Measurements from ENCODE around the gene HOXA3. TPM values are rescaled to one million over a fixed set of nuclear protein-coding genes. Genes with fewer than 3 reads are reported as not detected.

HOXA3 gene
- total and polyA plus RNA-seq, 9 of the 15 experiments (the other 6 are each of a cell fraction or from before 2014, with no cell fraction given) = 0.04 to 0.13 TPM; not detected in 7

- TF ChIP-seq NONO (IDR thresholded peaks at IDR 0.05; ENCODE audit: low read depth in 2 of 2, low read length in 1 of 2) (no peak), ZNF766 (CRISPR knock-in tag; conservative IDR thresholded peaks at IDR 0.05) (peak; percentile 90), TCF3 (CRISPR knock-in tag; IDR thresholded peaks at IDR 0.05) (peak; percentile 69), PPARD (CRISPR knock-in tag; IDR thresholded peaks at IDR 0.05) (no peak), FUS (optimal IDR thresholded peaks at IDR 0.05; ENCODE audit: low read depth, low read length) (no peak), JUND (IDR thresholded peaks at IDR 0.05; ENCODE audit: borderline replicate concordance, low read depth, low read length) (0 out of 2 replicates have a peak, but pooled peaks have one; percentile 45), JUND (tag; IDR thresholded peaks at IDR 0.05; ENCODE audit: borderline replicate concordance, low read depth, low read length) (peak; percentile 54; the same call in 1 of the 3 replicates), ELF1 (tag; IDR thresholded peaks at IDR 0.05) (0 out of 2 replicates have a peak, but pooled peaks have one; percentile 17), EP300 (IDR thresholded peaks at IDR 0.05; ENCODE audit: low read length) (peak; percentile 74), PML (IDR thresholded peaks at IDR 0.05; ENCODE audit: low read length) (peak; percentile 61), XRCC5 (IDR thresholded peaks at IDR 0.05; ENCODE audit: low read depth, low read length) (no peak), TAL1 (IDR thresholded peaks at IDR 0.05) (peak; percentile 81), ZNF589 (CRISPR knock-in tag; IDR thresholded peaks at IDR 0.05; ENCODE audit: low read depth) (0 out of 2 replicates have a peak, but pooled peaks have one; percentile 45), CBFA2T3 (IDR thresholded peaks at IDR 0.05) (peak; percentile 88), SIN3B (IDR thresholded peaks at IDR 0.05; ENCODE audit: low read depth) (no peak), NR2C1 (IDR thresholded peaks at IDR 0.05) (no peak), NR2C1 (tag; IDR thresholded peaks at IDR 0.05) (peak; percentile 44; the same call in 1 of the 2 replicates), ARID1B (IDR thresholded peaks at IDR 0.05) (peak; percentile 87), ATF7 (IDR thresholded peaks at IDR 0.05) (peak; percentile 71; the same call in 1 of the 2 replicates)
- TF ChIP-seq, protein P1, sequence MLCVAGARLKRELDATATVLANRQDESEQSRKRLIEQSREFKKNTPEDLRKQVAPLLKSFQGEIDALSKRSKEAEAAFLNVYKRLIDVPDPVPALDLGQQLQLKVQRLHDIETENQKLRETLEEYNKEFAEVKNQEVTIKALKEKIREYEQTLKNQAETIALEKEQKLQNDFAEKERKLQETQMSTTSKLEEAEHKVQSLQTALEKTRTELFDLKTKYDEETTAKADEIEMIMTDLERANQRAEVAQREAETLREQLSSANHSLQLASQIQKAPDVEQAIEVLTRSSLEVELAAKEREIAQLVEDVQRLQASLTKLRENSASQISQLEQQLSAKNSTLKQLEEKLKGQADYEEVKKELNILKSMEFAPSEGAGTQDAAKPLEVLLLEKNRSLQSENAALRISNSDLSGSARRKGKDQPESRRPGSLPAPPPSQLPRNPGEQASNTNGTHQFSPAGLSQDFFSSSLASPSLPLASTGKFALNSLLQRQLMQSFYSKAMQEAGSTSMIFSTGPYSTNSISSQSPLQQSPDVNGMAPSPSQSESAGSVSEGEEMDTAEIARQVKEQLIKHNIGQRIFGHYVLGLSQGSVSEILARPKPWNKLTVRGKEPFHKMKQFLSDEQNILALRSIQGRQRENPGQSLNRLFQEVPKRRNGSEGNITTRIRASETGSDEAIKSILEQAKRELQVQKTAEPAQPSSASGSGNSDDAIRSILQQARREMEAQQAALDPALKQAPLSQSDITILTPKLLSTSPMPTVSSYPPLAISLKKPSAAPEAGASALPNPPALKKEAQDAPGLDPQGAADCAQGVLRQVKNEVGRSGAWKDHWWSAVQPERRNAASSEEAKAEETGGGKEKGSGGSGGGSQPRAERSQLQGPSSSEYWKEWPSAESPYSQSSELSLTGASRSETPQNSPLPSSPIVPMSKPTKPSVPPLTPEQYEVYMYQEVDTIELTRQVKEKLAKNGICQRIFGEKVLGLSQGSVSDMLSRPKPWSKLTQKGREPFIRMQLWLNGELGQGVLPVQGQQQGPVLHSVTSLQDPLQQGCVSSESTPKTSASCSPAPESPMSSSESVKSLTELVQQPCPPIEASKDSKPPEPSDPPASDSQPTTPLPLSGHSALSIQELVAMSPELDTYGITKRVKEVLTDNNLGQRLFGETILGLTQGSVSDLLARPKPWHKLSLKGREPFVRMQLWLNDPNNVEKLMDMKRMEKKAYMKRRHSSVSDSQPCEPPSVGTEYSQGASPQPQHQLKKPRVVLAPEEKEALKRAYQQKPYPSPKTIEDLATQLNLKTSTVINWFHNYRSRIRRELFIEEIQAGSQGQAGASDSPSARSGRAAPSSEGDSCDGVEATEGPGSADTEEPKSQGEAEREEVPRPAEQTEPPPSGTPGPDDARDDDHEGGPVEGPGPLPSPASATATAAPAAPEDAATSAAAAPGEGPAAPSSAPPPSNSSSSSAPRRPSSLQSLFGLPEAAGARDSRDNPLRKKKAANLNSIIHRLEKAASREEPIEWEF (CRISPR knock-in tag; IDR thresholded peaks at IDR 0.05) = peak; percentile 71; the same call in 1 of the 2 replicates
- TF ChIP-seq, protein P2, sequence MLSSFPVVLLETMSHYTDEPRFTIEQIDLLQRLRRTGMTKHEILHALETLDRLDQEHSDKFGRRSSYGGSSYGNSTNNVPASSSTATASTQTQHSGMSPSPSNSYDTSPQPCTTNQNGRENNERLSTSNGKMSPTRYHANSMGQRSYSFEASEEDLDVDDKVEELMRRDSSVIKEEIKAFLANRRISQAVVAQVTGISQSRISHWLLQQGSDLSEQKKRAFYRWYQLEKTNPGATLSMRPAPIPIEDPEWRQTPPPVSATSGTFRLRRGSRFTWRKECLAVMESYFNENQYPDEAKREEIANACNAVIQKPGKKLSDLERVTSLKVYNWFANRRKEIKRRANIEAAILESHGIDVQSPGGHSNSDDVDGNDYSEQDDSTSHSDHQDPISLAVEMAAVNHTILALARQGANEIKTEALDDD (IDR thresholded peaks at IDR 0.05) = peak; percentile 91
- TF ChIP-seq, protein P3, sequence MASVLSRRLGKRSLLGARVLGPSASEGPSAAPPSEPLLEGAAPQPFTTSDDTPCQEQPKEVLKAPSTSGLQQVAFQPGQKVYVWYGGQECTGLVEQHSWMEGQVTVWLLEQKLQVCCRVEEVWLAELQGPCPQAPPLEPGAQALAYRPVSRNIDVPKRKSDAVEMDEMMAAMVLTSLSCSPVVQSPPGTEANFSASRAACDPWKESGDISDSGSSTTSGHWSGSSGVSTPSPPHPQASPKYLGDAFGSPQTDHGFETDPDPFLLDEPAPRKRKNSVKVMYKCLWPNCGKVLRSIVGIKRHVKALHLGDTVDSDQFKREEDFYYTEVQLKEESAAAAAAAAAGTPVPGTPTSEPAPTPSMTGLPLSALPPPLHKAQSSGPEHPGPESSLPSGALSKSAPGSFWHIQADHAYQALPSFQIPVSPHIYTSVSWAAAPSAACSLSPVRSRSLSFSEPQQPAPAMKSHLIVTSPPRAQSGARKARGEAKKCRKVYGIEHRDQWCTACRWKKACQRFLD (CRISPR knock-in tag; IDR thresholded peaks at IDR 0.05) = peak; percentile 68; the same call in 1 of the 2 replicates
These were observed 80.6 kb downstream of the HOXA3 start (continued) for GRCh38 chr7:27071622-27072390.

Measured in K562 (cell line).